Suprapubic skin (tissue), 4 donors: ENCODE measurements around the gene TLX1. TPM values are rescaled to one million over a fixed set of nuclear protein-coding genes. Genes with fewer than 3 reads are reported as not detected.

Experiments used
- DNase-seq, 2 donors: peaks; one replicate each; pipeline ENCODE4 v3.0.0-alpha.2; 2019; ENCODE audit warnings: low spot score in 2 of 2
- H3K27ac ChIP-seq: fragments of 200-600 bp; sonication (generic); one replicate; pipeline ENCODE4 v1.5.1; 2019
- H3K27me3 ChIP-seq: fragments of 200-600 bp; sonication (generic); one replicate; pipeline ENCODE4 v1.5.1; 2019
- H3K36me3 ChIP-seq: fragments of 200-600 bp; sonication (generic); one replicate; pipeline ENCODE4 v1.5.1; 2019
- H3K4me1 ChIP-seq: fragments of 200-600 bp; sonication (generic); one replicate; pipeline ENCODE4 v1.5.1; 2019
- H3K4me3 ChIP-seq: fragments of 200-600 bp; sonication (generic); one replicate; pipeline ENCODE4 v1.5.1; 2019; ENCODE audit warnings: mild to moderate bottlenecking
- H3K9me3 ChIP-seq: fragments of 200-600 bp; sonication (generic); one replicate; pipeline ENCODE4 v1.5.1; 2019
- CTCF ChIP-seq, 2 donors: fragments of 200-600 bp in 1 of 2; fragments of 450-650 bp in 1 of 2; sonication (generic) in 1 of 2; IDR thresholded peaks; one replicate each; pipeline ENCODE4 v1.5.1; 2016 to 2019; ENCODE audit warnings: antibody characterized with exemption in 2 of 2, mild to moderate bottlenecking in 1 of 2, moderate library complexity in 1 of 2
- EP300 ChIP-seq: sonication (generic); formaldehyde crosslinking; IDR thresholded peaks from one replicate; pipeline ENCODE4 v1.6.1; 2017; ENCODE audit warnings: antibody characterized with exemption
- POLR2A ChIP-seq, 2 donors: fragments of 450-650 bp; IDR thresholded peaks; one replicate each; pipeline ENCODE4 v1.6.1; 2017; ENCODE audit warnings: antibody characterized with exemption in 2 of 2, mild to moderate bottlenecking in 2 of 2, moderate library complexity in 2 of 2
- POLR2AphosphoS5 ChIP-seq, 3 donors: sonication (generic); formaldehyde crosslinking; IDR thresholded peaks; one replicate each; pipeline ENCODE4 v1.6.1; 2017; ENCODE audit warnings: antibody characterized with exemption in 3 of 3
- WGBS: methylation state at CpG from one replicate; pipeline ENCODE4 v1.1.5; 2018; 5-methylcytosine and 5-hydroxymethylcytosine counted together
- total RNA-seq, 4 donors: library from RNA; depleted of rRNA; stranded (reverse); fragments of >200 nt; gene quantifications; one replicate each; pipeline ENCODE4 v1.1.0, GENCODE V29; 2016

The TLX1 gene
- total RNA-seq, 4 donors from 2014 or later = not detected

- no peak for DNase-seq
- Histone ChIP-seq H3K36me3 (no peaks in the 10 kb centered on the region), H3K27ac (no peak overlapping the region), H3K9me3 (no peaks in the 10 kb centered on the region), H3K4me3 (no peak overlapping the region), H3K4me1 (no peaks in the 10 kb centered on the region), H3K27me3 (peaks cover 59% of the 10 kb centered on the region)
- WGBS = 72% methylated on average over 2 of the region's 2 CpGs
- TF ChIP-seq POLR2A (IDR thresholded peaks at IDR 0.05) (no peak), POLR2AphosphoS5 (IDR thresholded peaks at IDR 0.05) (no peak), EP300 (no peak), CTCF (IDR thresholded peaks at IDR 0.05) (no peak)
These were observed 17.2 kb upstream of the TLX1 start for GRCh38 chr10:101113890-101114403.

- DNase-seq = no peak
- no peaks in the 10 kb centered on the region for H3K9me3 ChIP-seq
- H3K27me3 ChIP-seq = peaks cover 63% of the 10 kb centered on the region
- TF ChIP-seq EP300 (no peak), POLR2A (IDR thresholded peaks at IDR 0.05) (no peak), POLR2AphosphoS5 (IDR thresholded peaks at IDR 0.05) (no peak), CTCF (IDR thresholded peaks at IDR 0.05) (no peak)
- no peaks in the 10 kb centered on the region for H3K4me1 ChIP-seq
- H3K36me3 ChIP-seq = no peaks in the 10 kb centered on the region
- H3K27ac ChIP-seq = no peak overlapping the region
- WGBS = 43% methylated on average over 2 of the region's 2 CpGs
- no peak overlapping the region for H3K4me3 ChIP-seq
These were observed 16.5 kb upstream of the TLX1 start for GRCh38 chr10:101114646-101115045.

- 86% methylated on average over 6 of the region's 6 CpGs for WGBS
- no peaks in the 10 kb centered on the region for H3K36me3 ChIP-seq
- no peak overlapping the region for H3K4me3 ChIP-seq
- no peak for DNase-seq
- H3K4me1 ChIP-seq = peaks cover 11% of the 10 kb centered on the region
- H3K9me3 ChIP-seq = no peaks in the 10 kb centered on the region
- no peak for TF ChIP-seq POLR2AphosphoS5 (IDR thresholded peaks at IDR 0.05)
- no peak for TF ChIP-seq CTCF (IDR thresholded peaks at IDR 0.05)
- TF ChIP-seq EP300 = no peak
- TF ChIP-seq POLR2A (IDR thresholded peaks at IDR 0.05) = no peak
- no peak overlapping the region for H3K27ac ChIP-seq
- H3K27me3 ChIP-seq = peaks cover 71% of the 10 kb centered on the region
These were observed 14.3 kb upstream of the TLX1 start for GRCh38 chr10:101116754-101117153.

GRCh38 chr10:101118031-101118430 lies 13.1 kb upstream of the TLX1 start:
- no peak overlapping the region for H3K27ac ChIP-seq
- DNase-seq = no peak
- WGBS = 17% methylated on average over 1 of the region's 1 CpG
- H3K9me3 ChIP-seq = no peaks in the 10 kb centered on the region
- H3K4me3 ChIP-seq = no peak overlapping the region
- H3K36me3 ChIP-seq = no peaks in the 10 kb centered on the region
- peaks cover 22% of the 10 kb centered on the region for H3K4me1 ChIP-seq
- TF ChIP-seq POLR2A (IDR thresholded peaks at IDR 0.05) = no peak
- TF ChIP-seq POLR2AphosphoS5 (IDR thresholded peaks at IDR 0.05) = no peak
- no peak for TF ChIP-seq CTCF (IDR thresholded peaks at IDR 0.05)
- TF ChIP-seq EP300 = no peak
- H3K27me3 ChIP-seq = peaks cover 71% of the 10 kb centered on the region

- Histone ChIP-seq H3K4me3 (peak overlapping the region; percentile 56), H3K36me3 (no peaks in the 10 kb centered on the region), H3K27ac (no peak overlapping the region), H3K4me1 (peaks cover 32% of the 10 kb centered on the region), H3K9me3 (no peaks in the 10 kb centered on the region), H3K27me3 (peaks cover 74% of the 10 kb centered on the region)
- no peak for DNase-seq
- WGBS = 96% methylated on average over 2 of the region's 2 CpGs
- no peak for TF ChIP-seq EP300
- TF ChIP-seq POLR2AphosphoS5 (IDR thresholded peaks at IDR 0.05) = no peak
- TF ChIP-seq POLR2A (IDR thresholded peaks at IDR 0.05) = no peak
- no peak for TF ChIP-seq CTCF (IDR thresholded peaks at IDR 0.05)
These were observed 10.6 kb upstream of the TLX1 start for GRCh38 chr10:101120520-101120883.
